Right lobe of liver (tissue), 4 donors: ENCODE measurements around the gene STXBP6.

Source experiments
- CTCF ChIP-seq, 4 donors: fragments of 200-600 bp in 3 of 4; fragments of 450-650 bp in 1 of 4; IDR thresholded peaks; one replicate each; pipeline versions ENCODE4 v1.5.1 to v1.8.0; 2016 to 2022; ENCODE audit warnings: antibody characterized with exemption in 4 of 4, mild to moderate bottlenecking in 2 of 4
- POLR2A ChIP-seq: fragments of 450-650 bp; IDR thresholded peaks from one replicate; pipeline ENCODE4 v1.6.1; 2017; ENCODE audit warnings: antibody characterized with exemption, mild to moderate bottlenecking
- donor health status: DM: no; HTN: no; CAD: no.
- donor health status: DM: no; HTN: no; CAD: no.
- donor health status: DM: no; HTN: yes; CAD: no.

GRCh38 chr14:25055992-25056687, 6.2 kb upstream of the STXBP6 start:
- no peak for TF ChIP-seq POLR2A
- no peak for TF ChIP-seq CTCF (IDR thresholded peaks at IDR 0.05)
